ENCODE results near the gene FGFBP2.

FGFBP2 gene

GRCh38 chr4:15934259-15934658 is 28.7 kb downstream of the FGFBP2 start:
- ChIA-PET POLR2A (no interaction called here), CTCF (interaction anchor here (0.7 kb wide), 1 partner anchor 1620 kb away, joined by 3 read pairs; no protein-coding TSS in a partner anchor)
- TF ChIP-seq, protein P1, sequence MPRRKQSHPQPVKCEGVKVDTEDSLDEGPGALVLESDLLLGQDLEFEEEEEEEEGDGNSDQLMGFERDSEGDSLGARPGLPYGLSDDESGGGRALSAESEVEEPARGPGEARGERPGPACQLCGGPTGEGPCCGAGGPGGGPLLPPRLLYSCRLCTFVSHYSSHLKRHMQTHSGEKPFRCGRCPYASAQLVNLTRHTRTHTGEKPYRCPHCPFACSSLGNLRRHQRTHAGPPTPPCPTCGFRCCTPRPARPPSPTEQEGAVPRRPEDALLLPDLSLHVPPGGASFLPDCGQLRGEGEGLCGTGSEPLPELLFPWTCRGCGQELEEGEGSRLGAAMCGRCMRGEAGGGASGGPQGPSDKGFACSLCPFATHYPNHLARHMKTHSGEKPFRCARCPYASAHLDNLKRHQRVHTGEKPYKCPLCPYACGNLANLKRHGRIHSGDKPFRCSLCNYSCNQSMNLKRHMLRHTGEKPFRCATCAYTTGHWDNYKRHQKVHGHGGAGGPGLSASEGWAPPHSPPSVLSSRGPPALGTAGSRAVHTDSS (tag by site-specific recombination; IDR thresholded peaks at IDR 0.05), result no peak
- TF ChIP-seq, protein P2, sequence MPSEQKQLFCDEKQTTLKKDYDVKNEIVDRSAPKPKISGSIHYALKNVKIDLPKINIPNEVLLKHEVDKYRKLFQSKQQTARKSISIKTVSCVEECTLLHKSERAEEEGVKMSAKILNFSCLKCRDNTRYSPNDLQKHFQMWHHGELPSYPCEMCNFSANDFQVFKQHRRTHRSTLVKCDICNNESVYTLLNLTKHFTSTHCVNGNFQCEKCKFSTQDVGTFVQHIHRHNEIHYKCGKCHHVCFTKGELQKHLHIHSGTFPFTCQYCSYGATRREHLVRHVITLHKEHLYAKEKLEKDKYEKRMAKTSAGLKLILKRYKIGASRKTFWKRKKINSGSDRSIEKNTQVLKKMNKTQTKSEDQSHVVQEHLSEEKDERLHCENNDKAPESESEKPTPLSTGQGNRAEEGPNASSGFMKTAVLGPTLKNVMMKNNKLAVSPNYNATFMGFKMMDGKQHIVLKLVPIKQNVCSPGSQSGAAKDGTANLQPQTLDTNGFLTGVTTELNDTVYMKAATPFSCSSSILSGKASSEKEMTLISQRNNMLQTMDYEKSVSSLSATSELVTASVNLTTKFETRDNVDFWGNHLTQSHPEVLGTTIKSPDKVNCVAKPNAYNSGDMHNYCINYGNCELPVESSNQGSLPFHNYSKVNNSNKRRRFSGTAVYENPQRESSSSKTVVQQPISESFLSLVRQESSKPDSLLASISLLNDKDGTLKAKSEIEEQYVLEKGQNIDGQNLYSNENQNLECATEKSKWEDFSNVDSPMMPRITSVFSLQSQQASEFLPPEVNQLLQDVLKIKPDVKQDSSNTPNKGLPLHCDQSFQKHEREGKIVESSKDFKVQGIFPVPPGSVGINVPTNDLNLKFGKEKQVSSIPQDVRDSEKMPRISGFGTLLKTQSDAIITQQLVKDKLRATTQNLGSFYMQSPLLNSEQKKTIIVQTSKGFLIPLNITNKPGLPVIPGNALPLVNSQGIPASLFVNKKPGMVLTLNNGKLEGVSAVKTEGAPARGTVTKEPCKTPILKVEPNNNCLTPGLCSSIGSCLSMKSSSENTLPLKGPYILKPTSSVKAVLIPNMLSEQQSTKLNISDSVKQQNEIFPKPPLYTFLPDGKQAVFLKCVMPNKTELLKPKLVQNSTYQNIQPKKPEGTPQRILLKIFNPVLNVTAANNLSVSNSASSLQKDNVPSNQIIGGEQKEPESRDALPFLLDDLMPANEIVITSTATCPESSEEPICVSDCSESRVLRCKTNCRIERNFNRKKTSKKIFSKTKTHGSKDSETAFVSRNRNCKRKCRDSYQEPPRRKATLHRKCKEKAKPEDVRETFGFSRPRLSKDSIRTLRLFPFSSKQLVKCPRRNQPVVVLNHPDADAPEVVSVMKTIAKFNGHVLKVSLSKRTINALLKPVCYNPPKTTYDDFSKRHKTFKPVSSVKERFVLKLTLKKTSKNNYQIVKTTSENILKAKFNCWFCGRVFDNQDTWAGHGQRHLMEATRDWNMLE (tag by site-specific recombination; conservative IDR thresholded peaks at IDR 0.05; ENCODE audit: low read depth), result no peak
- TF ChIP-seq ZNF561 (tag by site-specific recombination; IDR thresholded peaks at IDR 0.05; ENCODE audit: borderline replicate concordance), result no peak
- TF ChIP-seq ZNF776 (tag by site-specific recombination; IDR thresholded peaks at IDR 0.05; ENCODE audit: borderline replicate concordance), result no peak
- TF ChIP-seq ZNF324 (tag by site-specific recombination; IDR thresholded peaks at IDR 0.05), result no peak
- Histone ChIP-seq H3K9me3 (ENCODE audit: control insufficient read depth, insufficient read depth, low read depth, low read length) (no peaks in the 10 kb centered on the region), H3K4me3 (ENCODE audit: low read depth, low read length) (no peak overlapping the region), H3K4me1 (ENCODE audit: control insufficient read depth, insufficient read depth, low read length) (no peaks in the 10 kb centered on the region), H3K27ac (ENCODE audit: extremely low read depth, low read depth, low read length) (no peak overlapping the region), H3K36me3 (ENCODE audit: control insufficient read depth in 2 of 2, insufficient read depth in 1 of 2, low read length in 2 of 2) (no peaks in the 10 kb centered on the region)

DNA sequence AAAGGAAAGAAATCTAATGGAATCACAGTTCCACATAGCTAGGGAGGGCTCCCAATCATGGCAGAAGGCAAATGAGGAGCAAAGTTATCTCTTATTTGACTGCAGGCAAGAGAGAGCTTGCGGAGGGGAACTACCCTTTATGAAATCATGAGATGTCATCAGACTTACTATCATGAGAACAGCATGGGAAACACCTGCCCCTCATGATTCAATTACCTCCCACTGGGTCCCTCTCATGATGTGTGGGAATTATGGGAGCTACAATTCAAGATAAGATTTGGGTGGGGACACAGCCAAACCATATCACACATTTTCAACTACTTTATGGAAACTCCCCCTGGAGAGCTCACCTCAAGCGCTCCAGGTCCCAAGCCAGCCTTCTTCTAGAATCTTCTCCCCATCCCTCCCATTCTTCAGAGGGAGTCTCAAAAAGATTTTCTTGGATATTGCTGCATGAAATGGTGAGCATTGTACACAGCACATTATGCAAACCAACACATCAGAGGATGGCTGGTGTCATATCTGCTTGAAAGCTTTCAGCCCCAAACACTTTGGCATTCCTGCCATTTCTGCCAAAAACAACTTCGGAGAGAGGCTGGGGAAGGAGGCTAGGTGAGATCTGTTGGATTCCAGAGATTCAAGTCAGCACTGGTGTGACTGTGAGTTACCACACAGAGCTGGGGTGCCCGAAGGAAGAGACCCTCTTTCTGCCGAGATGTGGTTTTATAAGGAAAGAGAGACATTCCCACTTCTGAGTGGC is 31.3 kb downstream of the FGFBP2 start:
- no peak for TF ChIP-seq KLF1 (tag by site-specific recombination; IDR thresholded peaks at IDR 0.05)
- Histone ChIP-seq H3K27ac (ENCODE audit: extremely low read depth, low read depth, low read length) (no peak overlapping the region), H3K9me3 (ENCODE audit: control insufficient read depth, insufficient read depth, low read depth, low read length) (no peaks in the 10 kb centered on the region), H3K4me1 (ENCODE audit: control insufficient read depth, insufficient read depth, low read length) (no peaks in the 10 kb centered on the region), H3K4me3 (ENCODE audit: low read depth, low read length) (no peak overlapping the region), H3K36me3 (ENCODE audit: control insufficient read depth in 2 of 2, insufficient read depth in 1 of 2, low read length in 2 of 2) (no peaks in the 10 kb centered on the region)
- ChIA-PET POLR2A (no interaction called here), CTCF (interaction anchor here (0.7 kb wide), 1 partner anchor 73 kb away, joined by 4 read pairs; no protein-coding TSS in a partner anchor)

DNA sequence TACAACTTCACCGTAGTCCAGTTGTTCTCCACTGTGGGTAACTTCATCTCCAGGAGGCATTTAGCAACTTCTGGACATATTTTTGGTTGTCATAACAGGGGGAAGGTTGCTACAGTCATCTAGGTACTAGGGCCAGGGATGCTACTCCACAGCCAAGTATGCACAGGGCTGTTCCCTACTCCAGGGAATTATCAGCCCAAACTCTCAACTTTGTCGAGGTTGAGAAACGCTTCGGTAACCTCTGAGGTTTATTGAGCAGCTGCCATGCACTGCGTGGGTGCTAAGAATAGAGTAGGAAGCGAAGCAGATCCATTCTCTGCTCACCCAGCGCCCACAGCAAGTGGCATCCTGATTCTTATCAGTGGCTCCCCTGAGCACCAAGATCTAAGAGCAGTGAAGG is 32.7 kb downstream of the FGFBP2 start:
- no peak overlapping the region for H3K27ac ChIP-seq (ENCODE audit: extremely low read depth, low read depth, low read length)
- CTCF ChIA-PET, result interaction anchor here (0.6 to 1.2 kb wide), 2 partner anchors 47 to 48 kb away, joined by 3 to 4 read pairs; no protein-coding TSS in a partner anchor
- POLR2A ChIA-PET, result no interaction called here
- no peak for TF ChIP-seq ZNF658 (tag by site-specific recombination; IDR thresholded peaks at IDR 0.05)
- TF ChIP-seq ZNF76 (tag by site-specific recombination; IDR thresholded peaks at IDR 0.05; ENCODE audit: borderline replicate concordance, low read depth), result no peak
- no peak for TF ChIP-seq ZNF169 (tag by site-specific recombination; IDR thresholded peaks at IDR 0.05)
- TF ChIP-seq ZNF791 (tag by site-specific recombination; IDR thresholded peaks at IDR 0.05), result no peak
- TF ChIP-seq ZNF621 (tag by site-specific recombination; IDR thresholded peaks at IDR 0.05), result no peak
- TF ChIP-seq ZIC2 (tag by site-specific recombination; IDR thresholded peaks at IDR 0.05), result no peak
- TF ChIP-seq ZNF350 (tag by site-specific recombination; IDR thresholded peaks at IDR 0.05), result no peak
- TF ChIP-seq ZNF174 (tag by site-specific recombination; IDR thresholded peaks at IDR 0.05), result no peak
- no peak for TF ChIP-seq ZFHX2 (tag by site-specific recombination; conservative IDR thresholded peaks at IDR 0.05)
- no peak for TF ChIP-seq HOXD13 (CRISPR knock-in tag; IDR thresholded peaks at IDR 0.05; ENCODE audit: borderline replicate concordance)
- TF ChIP-seq, protein P2 (tag by site-specific recombination; conservative IDR thresholded peaks at IDR 0.05; ENCODE audit: low read depth), result no peak
- TF ChIP-seq ZNF121 (tag by site-specific recombination; IDR thresholded peaks at IDR 0.05), result no peak
- no peak for TF ChIP-seq ZNF561 (tag by site-specific recombination; IDR thresholded peaks at IDR 0.05; ENCODE audit: borderline replicate concordance)
- TF ChIP-seq ZNF211 (tag by site-specific recombination; IDR thresholded peaks at IDR 0.05; ENCODE audit: low read depth), result no peak
- no peak for TF ChIP-seq ZNF16 (tag by site-specific recombination; IDR thresholded peaks at IDR 0.05; ENCODE audit: low read depth)

More for the DNA sequence above, 32.7 kb downstream of the FGFBP2 start:
- Histone ChIP-seq H3K9me3 (ENCODE audit: control insufficient read depth, insufficient read depth, low read depth, low read length) (no peaks in the 10 kb centered on the region), H3K36me3 (ENCODE audit: control insufficient read depth in 2 of 2, insufficient read depth in 1 of 2, low read length in 2 of 2) (no peaks in the 10 kb centered on the region), H3K4me3 (ENCODE audit: low read depth, low read length) (no peak overlapping the region), H3K4me1 (ENCODE audit: control insufficient read depth, insufficient read depth, low read length) (no peaks in the 10 kb centered on the region)
